Heart left ventricle (tissue), 13 donors: ENCODE data around the gene OR52K2.

Experiments
- POLR2A ChIP-seq, 2 donors: fragments of 450-650 bp; IDR thresholded peaks; one replicate each; pipeline ENCODE4 v1.6.1; 2017; ENCODE audit warnings: antibody characterized with exemption in 2 of 2, mild to moderate bottlenecking in 2 of 2, moderate library complexity in 2 of 2
- TF ChIP-seq, protein P1 (sequence below), 12 donors: fragments of 200-600 bp; sonication (generic) in 4 of 12; IDR thresholded peaks; one replicate each; pipeline versions ENCODE4 v1.5.0 to v1.8.0; 2018 to 2022; ENCODE audit warnings: antibody characterized with exemption in 12 of 12, mild to moderate bottlenecking in 5 of 12
- donor health status: ischemic (EF 13 %, LVEDD 7.1; RV severe dilation, severe dysfunction).
- donor health status: DM: no; HTN: yes; CAD: no.
- donor health status: DM: no; HTN: no; CAD: no.
- donor health status: ischemic (EF 25% LVEDD 6.9; RV normal size, moderate dysfunction).
- donor health status: ischemic (EF 25% LVEDD 5.7; RV mildly dilated, moderate dysfunction).
- donor health status: ischemic (EF 35%, LVEDD 5.7; RV mildly dilated, moderate dysfunction).
- donor health status: nonischemic (EF 11% LVEDD 7.7; RV severe dilation, severe dysfunction).
- donor health status: DM: yes; HTN: yes; CAD: no.
- donor health status: PGD.
- donor health status: ischemic (EF 29% LVEDD 5.4; RV normal size, mild dysfunction).
- donor health status: nonischemic (EF 23%, LVEDD 6.1; RV moderate dilation, normal function).

DNA sequence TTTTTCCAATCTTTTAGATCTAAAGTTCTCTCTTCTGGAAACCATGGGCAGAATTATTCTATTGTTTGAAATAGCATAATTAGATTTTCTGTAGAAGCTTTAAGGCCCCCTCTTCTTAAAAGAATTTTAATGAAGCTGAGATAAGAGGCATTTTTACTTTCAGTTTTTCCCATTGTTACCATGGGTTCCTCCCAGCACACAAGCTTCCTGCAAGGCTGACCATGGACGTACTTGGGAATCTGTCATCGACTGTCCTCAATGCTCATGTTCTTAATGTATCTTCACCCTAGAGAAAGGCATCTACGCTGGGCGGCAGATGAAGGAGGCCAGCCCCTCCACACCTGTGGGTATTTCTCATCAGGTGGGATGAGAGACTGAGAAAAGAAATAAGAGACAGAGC lies 11.1 kb downstream of the OR52K2 start:
- TF ChIP-seq POLR2A (IDR thresholded peaks at IDR 0.05), result no peak
- TF ChIP-seq, protein P1, sequence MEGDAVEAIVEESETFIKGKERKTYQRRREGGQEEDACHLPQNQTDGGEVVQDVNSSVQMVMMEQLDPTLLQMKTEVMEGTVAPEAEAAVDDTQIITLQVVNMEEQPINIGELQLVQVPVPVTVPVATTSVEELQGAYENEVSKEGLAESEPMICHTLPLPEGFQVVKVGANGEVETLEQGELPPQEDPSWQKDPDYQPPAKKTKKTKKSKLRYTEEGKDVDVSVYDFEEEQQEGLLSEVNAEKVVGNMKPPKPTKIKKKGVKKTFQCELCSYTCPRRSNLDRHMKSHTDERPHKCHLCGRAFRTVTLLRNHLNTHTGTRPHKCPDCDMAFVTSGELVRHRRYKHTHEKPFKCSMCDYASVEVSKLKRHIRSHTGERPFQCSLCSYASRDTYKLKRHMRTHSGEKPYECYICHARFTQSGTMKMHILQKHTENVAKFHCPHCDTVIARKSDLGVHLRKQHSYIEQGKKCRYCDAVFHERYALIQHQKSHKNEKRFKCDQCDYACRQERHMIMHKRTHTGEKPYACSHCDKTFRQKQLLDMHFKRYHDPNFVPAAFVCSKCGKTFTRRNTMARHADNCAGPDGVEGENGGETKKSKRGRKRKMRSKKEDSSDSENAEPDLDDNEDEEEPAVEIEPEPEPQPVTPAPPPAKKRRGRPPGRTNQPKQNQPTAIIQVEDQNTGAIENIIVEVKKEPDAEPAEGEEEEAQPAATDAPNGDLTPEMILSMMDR (IDR thresholded peaks at IDR 0.05), result no peak
